ENCODE results near the gene DHODH. TPM values are rescaled to one million over a fixed set of nuclear protein-coding genes. Genes with fewer than 3 reads are reported as not detected.

Gene DHODH
- total and polyA plus RNA-seq, 2 of the 8 experiments (the other 6 are each of a cell fraction or from before 2014, with no cell fraction given) = 9.1 to 19.4 TPM

DNA sequence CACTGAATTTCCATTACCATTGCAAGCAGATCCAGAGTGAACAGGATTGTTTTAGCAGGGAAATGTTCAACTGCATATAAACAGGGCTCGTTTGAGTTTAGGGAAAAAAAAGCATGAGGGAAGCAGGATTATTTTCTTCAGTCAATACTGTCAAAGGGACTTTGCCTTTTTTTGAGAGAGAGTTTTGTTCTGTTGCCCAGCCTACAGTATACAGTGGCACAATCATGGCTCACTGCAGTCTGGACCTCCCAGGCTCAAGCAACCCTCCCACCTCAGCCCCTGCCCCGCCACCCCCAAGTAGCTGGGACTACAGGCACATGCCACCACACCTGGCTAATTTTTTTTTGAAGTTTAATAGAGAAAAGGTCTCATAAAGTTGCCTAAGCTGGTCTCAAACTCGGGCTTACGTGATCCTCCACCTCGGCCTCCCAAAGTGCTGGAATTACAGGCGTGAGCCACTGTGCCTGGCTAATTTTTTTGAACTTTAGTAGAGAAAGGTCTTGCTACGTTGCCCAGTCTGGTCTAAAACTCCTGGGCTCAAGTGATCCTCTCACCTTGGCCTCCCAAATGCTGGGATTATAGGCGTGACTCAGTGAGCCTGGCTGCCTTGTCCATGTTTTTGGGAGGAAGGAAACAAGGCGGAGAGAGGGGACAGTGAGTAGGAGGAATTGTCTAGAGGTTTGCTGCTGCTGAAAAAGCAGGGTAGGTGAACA is 23.1 kb upstream of the DHODH start (continued):
- no peak for TF ChIP-seq MAFK (IDR thresholded peaks at IDR 0.05; ENCODE audit: low read depth, low read length)
- TF ChIP-seq JUND (IDR thresholded peaks at IDR 0.05; ENCODE audit: low read length) = no peak
